GM12864 (cell line): ENCODE data around the gene BPTF.
"Not testable (repeated sequence)": the region's sequence is repeated elsewhere in the genome, so short reads cannot be mapped to it uniquely, and the experiment has no call there.

Experiments used
- DNase-seq: peaks from one replicate; pipeline ENCODE4 v3.0.0-alpha.2; 2011; ENCODE audit warnings: low read depth
- H3K4me3 ChIP-seq: 2 replicates; pipeline ENCODE4 v1.5.1; 2011; ENCODE audit warnings: mild to moderate bottlenecking, low read depth, low read length, control low read depth
- CTCF ChIP-seq: IDR thresholded peaks from 2 replicates; pipeline ENCODE4 v1.5.1; 2011; ENCODE audit warnings: low read depth, mild to moderate bottlenecking, moderate library complexity, low read length, control low read depth, inconsistent platforms; ENCODE audit errors: missing control alignments

BPTF gene

GRCh38 chr17:67931227-67931626 is 105.9 kb downstream of the BPTF start:
- TF ChIP-seq CTCF = no peak
- DNase-seq = no peak
- no peak overlapping the region for H3K4me3 ChIP-seq

GRCh38 chr17:67942810-67943209 is 117.5 kb downstream of the BPTF start:
- no peak overlapping the region for H3K4me3 ChIP-seq
- peak; percentile 22 for TF ChIP-seq CTCF
- no peak for DNase-seq

GRCh38 chr17:67944035-67944434 is 118.7 kb downstream of the BPTF start:
- no peak overlapping the region for H3K4me3 ChIP-seq
- no peak for TF ChIP-seq CTCF
- no peak for DNase-seq

- H3K4me3 ChIP-seq = no peak overlapping the region
- DNase-seq = no peak
- TF ChIP-seq CTCF = no peak
Observed at GRCh38 chr17:67946513-67946912, 121.2 kb downstream of the BPTF start.

GRCh38 chr17:67947325-67947813 is 122.1 kb downstream of the BPTF start:
- no peak for TF ChIP-seq CTCF
- no peak overlapping the region for H3K4me3 ChIP-seq
- no peak for DNase-seq

- TF ChIP-seq CTCF = no peak
- no peak for DNase-seq
Observed at GRCh38 chr17:67950945-67951344, 125.6 kb downstream of the BPTF start.

GRCh38 chr17:67959510-67959909 is 134.2 kb downstream of the BPTF start:
- no peak overlapping the region for H3K4me3 ChIP-seq
- TF ChIP-seq CTCF = no peak
- no peak for DNase-seq

More at GRCh38 chr17:67950945-67951344, 125.6 kb downstream of the BPTF start:
- no peak overlapping the region for H3K4me3 ChIP-seq

- not testable (repeated sequence) for H3K4me3 ChIP-seq, DNase-seq
Observed at GRCh38 chr17:67960276-67960675, 135.0 kb downstream of the BPTF start.

GRCh38 chr17:67962156-67962555 is 136.9 kb downstream of the BPTF start:
- not testable (repeated sequence) for DNase-seq, H3K4me3 ChIP-seq
